B cell (primary cell): ENCODE results near the gene NOSTRIN.

Experiments
- CTCF ChIP-seq: fragments of 200-600 bp; IDR thresholded peaks from one replicate; pipeline ENCODE4 v1.8.0; 2022; ENCODE audit warnings: antibody characterized with exemption, mild to moderate bottlenecking
- EZH2 ChIP-seq: IDR thresholded peaks from 2 replicates; pipeline ENCODE4 v1.6.1; 2012; ENCODE audit warnings: borderline replicate concordance, low read depth, mild to moderate bottlenecking, moderate library complexity, low read length; ENCODE audit not compliant: insufficient read depth, poor library complexity, severe bottlenecking

- TF ChIP-seq CTCF (no peak), EZH2 (no peak)
These were observed 5.2 kb upstream of the NOSTRIN start for GRCh38 chr2:168797286-168797655.
